ENCODE data around the gene AK5.

The AK5 gene

GRCh38 chr1:77430966-77431690, 149.3 kb downstream of the AK5 start:
- in situ Hi-C loops (cut with HindIII; ENCODE audit: low sequenced_read_pairs), result no loop called here

GRCh38 chr1:77433934-77434333, 152.1 kb downstream of the AK5 start:
- in situ Hi-C loops (cut with HindIII; ENCODE audit: low sequenced_read_pairs), result no loop called here

GRCh38 chr1:77434967-77435366, 153.1 kb downstream of the AK5 start:
- in situ Hi-C loops (cut with HindIII; ENCODE audit: low sequenced_read_pairs), result no loop called here

- in situ Hi-C loops (cut with HindIII; ENCODE audit: low sequenced_read_pairs), result no loop called here
These were observed 156.6 kb downstream of the AK5 start for GRCh38 chr1:77438236-77438913.

GRCh38 chr1:77446841-77447555, 165.2 kb downstream of the AK5 start:
- in situ Hi-C loops (cut with HindIII; ENCODE audit: low sequenced_read_pairs), result no loop called here

- in situ Hi-C loops (cut with HindIII; ENCODE audit: low sequenced_read_pairs), result no loop called here
These were observed 165.8 kb downstream of the AK5 start for GRCh38 chr1:77447669-77448068.

- in situ Hi-C loops (cut with HindIII; ENCODE audit: low sequenced_read_pairs), result no loop called here
These were observed 178.1 kb downstream of the AK5 start for GRCh38 chr1:77459881-77460280.

- in situ Hi-C loops (cut with HindIII; ENCODE audit: low sequenced_read_pairs), result no loop called here
These were observed 179.9 kb downstream of the AK5 start for GRCh38 chr1:77461691-77462090.

- in situ Hi-C loops (cut with HindIII; ENCODE audit: low sequenced_read_pairs), result no loop called here
These were observed 181.4 kb downstream of the AK5 start for GRCh38 chr1:77463216-77463615.

GRCh38 chr1:77465139-77465538, 183.3 kb downstream of the AK5 start:
- in situ Hi-C loops (cut with HindIII; ENCODE audit: low sequenced_read_pairs), result no loop called here

GRCh38 chr1:77465922-77466321, 184.1 kb downstream of the AK5 start:
- in situ Hi-C loops (cut with HindIII; ENCODE audit: low sequenced_read_pairs), result no loop called here

GRCh38 chr1:77467021-77467595, 185.3 kb downstream of the AK5 start:
- in situ Hi-C loops (cut with HindIII; ENCODE audit: low sequenced_read_pairs), result no loop called here

- in situ Hi-C loops (cut with HindIII; ENCODE audit: low sequenced_read_pairs), result no loop called here
These were observed 185.9 kb downstream of the AK5 start for GRCh38 chr1:77467741-77468140.

- in situ Hi-C loops (cut with HindIII; ENCODE audit: low sequenced_read_pairs), result no loop called here
These were observed 186.6 kb downstream of the AK5 start for GRCh38 chr1:77468257-77468948.

GRCh38 chr1:77468949-77469710, 187.3 kb downstream of the AK5 start:
- in situ Hi-C loops (cut with HindIII; ENCODE audit: low sequenced_read_pairs), result no loop called here

- in situ Hi-C loops (cut with HindIII; ENCODE audit: low sequenced_read_pairs), result no loop called here
These were observed 189.9 kb downstream of the AK5 start for GRCh38 chr1:77471691-77472090.

- in situ Hi-C loops (cut with HindIII; ENCODE audit: low sequenced_read_pairs), result no loop called here
These were observed 191.9 kb downstream of the AK5 start for GRCh38 chr1:77473690-77474089.

- in situ Hi-C loops (cut with HindIII; ENCODE audit: low sequenced_read_pairs), result no loop called here
These were observed 193.8 kb downstream of the AK5 start for GRCh38 chr1:77475641-77476040.

- in situ Hi-C loops (cut with HindIII; ENCODE audit: low sequenced_read_pairs), result no loop called here
These were observed 194.7 kb downstream of the AK5 start for GRCh38 chr1:77476475-77476874.

- in situ Hi-C loops (cut with HindIII; ENCODE audit: low sequenced_read_pairs), result no loop called here
These were observed 202.5 kb downstream of the AK5 start for GRCh38 chr1:77484334-77484733.

Measured in endothelial cell of hepatic sinusoid (primary cell).